ENCODE results near the gene AGPAT3.
"Not testable (repeated sequence)": the region's sequence is repeated elsewhere in the genome, so short reads cannot be mapped to it uniquely, and the experiment has no call there.

AGPAT3 gene

DNA sequence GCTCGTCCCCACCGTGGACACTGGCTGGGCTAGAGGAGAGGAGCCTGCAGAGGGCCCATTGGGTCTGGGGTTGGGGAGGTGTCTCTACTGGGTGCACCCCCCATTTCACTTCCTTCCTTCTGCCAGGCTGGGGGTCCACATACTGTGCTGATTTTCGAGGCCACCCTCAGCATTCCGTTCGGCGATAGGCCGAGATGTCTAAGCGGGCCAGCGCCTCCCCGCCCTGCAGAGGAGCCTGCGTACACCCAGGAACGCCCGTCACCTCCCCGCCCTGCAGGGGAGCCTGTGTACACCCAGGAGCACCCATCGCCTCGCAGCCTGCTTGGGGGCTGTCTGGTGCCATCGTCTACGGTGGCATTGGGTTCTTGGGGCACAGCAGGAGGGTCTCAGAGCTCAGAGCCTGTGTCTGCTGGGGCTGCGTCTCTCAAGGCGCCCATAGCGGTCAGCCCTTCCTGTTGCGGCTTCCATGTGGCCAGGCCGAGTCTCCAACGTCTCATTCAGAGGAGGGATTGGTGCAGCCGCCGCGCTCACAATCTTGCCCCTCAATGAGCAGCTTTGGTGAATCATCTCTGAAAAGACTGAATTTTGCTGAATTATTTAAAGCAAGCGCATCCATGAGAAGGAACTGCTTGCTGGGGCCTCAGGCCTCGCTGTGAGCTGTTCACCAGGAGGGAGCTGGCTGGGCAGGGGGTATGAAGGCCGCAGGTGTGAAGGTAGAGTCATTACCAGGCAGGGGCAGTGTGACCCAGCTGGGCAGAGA is 30.7 kb upstream of the AGPAT3 start:
- DNase-seq: no peak

DNA sequence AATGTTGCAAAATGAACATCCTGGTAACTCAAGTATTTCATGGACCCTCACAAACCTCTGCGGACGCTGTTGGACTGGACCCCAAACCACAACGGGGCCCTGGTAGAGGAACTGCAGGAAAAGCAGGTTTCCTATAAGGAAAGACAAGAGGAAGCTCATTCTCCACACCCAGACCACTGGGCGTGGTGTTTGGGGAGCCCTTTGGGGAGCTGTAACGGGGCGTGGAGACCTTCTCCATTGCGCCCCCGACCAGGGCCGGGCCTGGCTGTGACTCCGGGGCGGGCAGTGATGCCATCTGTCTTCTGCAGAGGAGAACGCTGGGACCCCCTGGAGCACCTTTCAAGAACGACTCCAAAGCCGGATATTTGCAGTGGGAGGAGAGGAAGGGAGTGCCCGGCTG is 30.0 kb upstream of the AGPAT3 start:
- no peak for DNase-seq

DNA sequence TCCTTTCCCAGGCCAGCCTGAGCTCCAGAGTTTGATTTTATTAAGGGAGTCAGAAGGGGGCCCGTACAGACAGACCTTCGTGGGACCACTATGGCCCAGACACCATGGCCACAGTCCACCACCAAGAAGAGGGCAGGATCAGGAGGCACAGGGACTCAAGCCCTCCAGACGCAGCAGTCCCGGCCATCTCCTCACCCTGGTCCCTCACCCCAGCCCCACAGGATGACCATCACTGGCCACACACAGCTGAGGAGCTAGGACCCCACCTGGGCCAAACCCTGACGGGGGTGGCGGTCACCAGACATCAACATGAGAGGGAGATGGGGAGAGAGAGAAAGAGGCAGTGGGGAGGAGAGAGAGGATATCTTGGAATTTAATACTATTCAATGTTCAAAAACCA is 29.2 kb upstream of the AGPAT3 start:
- no peak for DNase-seq

DNA sequence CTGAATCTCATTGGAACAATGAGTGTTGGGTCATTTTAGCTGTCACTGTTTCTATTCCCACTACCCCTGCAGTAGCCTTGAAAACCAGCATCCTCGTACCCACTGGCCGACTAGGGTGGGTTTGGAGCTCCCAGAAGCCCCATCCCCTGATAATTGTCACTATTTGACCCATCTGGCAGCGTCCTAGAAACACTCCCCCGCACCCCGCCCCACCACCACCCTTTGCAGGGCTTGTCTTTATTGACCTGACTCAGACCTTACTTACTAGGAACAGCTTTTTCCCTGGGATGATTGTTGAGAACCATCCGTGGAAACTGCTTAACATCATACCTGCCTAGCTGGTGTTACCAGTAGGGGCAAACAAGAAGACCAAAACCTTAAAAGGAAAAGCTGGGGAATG is 28.4 kb upstream of the AGPAT3 start:
- DNase-seq: no peak

DNA sequence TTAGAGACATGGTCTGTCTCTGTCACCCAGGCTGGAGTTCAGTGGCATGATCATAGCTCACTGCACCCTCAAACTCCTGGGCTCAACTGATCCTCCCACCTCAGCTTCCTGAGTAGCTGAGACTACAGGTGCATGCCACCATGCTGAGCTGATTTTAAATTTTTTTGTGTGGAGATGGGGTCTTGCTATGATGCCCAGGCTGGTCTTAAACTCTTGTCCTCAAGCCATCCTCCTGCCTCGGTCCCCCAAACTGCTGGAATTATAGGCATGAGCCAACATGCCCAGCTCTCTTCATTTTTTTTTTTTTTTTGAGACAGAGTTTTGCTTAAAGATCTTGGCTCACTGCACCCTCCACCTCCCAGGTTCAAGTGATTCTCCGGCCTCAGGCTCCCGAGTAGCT is 24.8 kb upstream of the AGPAT3 start:
- no peak for DNase-seq

DNA sequence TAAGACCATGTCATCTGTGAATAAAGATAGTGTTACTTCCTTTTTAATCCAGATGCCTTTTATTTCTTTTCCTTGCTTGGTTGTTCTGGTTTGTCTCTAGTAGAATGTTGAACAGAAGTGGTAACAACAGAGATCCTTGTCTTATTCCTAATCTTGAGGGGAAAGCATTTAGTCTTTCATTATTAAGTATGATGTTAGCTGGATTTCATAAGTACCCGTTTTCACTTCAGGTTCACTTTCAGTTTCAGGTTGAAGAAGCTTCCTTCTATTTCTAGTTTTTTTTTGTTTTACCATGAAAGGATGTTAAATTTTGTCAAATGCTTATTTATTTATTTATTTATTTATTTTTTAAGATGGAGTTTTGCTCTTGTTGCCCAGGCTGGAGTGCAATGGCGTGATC is 22.3 kb upstream of the AGPAT3 start:
- no peak for DNase-seq

DNA sequence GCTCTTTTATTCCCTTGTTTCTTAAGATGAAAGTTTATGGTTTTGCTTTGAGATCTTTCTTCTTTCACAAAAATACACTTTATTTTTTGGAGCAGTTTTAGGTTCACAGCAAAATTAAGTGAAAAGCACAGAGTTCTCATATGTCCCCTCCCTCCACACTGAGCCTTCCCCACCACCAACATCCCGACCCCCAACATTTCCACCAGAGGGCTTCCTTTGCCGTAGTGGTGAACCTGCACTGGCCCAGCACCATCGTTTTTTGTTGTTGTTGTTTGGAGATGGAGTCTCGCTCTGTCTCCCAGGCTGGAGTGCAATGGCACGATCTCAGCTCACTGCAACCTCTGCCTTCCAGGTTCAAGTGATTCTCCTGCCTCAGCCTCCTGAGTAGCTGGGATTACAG is 20.1 kb upstream of the AGPAT3 start:
- not testable (repeated sequence) for DNase-seq

DNA sequence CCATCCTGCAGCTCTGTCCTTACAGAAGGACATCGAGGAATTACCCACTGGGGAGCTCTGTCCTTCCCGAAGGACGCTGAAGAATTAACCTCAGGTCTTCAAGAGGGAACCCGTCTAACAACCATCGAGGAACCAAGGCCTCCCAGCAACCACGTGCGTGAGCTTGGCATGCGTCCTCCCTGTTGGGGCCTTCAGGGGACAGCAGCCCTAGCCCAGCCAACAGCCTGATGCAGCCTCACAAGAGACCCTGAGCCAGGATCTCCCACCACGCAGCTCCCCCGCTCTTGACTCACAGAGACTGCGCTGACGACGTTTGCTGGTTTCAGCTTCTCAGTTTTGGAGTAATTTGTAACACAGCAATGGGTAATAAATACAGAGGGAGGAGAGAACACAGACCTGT is 19.6 kb upstream of the AGPAT3 start:
- DNase-seq: no peak

DNA sequence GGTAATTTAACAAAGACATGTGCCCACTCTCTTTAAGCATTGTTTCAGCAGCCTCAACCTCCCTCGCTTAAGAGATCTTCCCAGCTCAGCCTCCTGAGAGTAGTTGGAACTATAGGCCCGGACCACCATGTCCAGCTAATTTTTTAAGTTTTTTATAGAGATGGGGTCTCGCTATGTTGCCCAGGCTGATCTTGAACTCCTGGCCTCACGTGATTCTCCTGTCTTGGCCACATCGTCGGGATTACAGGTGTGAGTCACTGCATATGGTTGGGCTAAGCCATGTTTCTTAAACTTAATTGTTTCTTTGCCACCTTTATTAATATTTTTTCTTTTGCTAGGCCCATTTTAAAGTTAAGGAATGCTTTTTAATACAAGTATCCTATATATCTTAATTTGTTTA is 18.6 kb upstream of the AGPAT3 start:
- no peak for DNase-seq

DNA sequence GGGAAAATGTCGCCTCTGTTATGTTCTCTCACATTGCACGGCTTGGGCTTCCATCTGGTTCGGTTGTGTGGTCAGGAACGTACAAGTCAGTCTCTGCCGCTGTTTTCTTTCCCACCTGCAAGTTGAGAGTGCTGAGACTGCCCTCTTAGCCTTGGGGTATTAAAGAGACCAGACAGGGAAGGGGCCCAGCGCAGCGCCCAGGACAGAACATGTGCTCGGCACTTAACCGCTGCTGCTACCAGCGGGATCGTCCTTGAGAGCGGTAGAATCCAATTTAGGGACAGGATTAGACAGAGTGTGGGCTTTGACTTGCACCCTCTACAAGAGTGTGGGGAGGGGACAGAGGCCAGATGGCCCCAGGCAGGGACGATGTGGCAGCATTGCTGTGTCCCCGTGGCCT is 17.7 kb upstream of the AGPAT3 start:
- DNase-seq: no peak

DNA sequence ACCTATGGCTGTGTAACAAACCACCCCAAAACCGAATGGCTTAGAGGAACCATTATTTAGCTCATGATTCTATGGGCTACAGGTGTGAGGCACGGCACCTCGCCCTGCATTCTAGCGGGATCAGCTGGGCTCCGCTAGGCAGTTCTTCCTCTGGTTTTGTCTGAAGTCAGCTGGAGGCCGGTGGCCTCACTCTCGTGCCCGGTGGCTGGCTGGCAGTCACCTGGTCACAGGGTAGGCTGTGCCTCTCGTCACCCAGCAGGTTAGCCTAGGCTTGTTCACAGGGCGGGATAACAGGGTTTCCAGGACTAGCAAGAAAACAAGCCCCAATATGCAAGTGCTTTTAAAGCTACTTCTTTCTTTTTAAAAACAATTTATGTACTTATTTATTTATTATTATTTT is 16.3 kb upstream of the AGPAT3 start:
- DNase-seq: no peak

DNA sequence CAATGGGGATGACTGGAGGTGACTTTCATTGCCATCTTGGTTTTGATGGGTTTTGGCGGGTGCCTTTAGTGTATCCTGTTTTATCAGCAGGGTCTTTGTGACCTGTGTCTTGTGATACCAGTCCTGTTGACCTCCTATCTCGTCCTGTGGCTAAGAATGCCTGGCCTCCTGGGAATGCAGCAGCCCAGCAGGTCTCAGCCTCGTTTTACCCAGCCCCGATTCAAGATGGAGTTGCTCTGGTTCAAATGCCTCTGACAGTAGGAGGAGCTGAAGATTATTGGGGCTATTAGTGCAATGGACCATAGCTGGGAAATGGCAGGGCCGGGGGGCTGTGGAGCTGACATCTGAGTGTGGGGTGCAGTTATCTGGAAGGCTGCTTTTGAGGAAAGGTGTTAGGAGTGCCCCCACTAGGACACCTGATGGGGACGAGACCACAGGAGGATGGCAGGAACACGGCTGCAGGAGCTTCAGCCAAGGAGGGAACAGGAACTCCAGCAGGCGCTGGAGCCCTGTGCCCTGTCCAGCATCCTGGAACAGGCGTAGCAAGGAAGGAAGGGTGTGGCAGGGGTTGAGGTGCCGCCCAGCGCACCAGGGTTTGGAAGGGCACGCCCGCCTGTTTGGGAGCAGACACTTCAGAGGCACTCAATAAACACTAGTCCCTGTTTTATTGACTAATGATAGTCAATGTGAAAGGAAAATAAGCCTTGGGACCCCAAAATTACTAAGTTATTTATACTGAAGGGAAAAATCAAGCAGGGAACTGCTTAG is 15.3 kb upstream of the AGPAT3 start:
- no peak for DNase-seq

DNA sequence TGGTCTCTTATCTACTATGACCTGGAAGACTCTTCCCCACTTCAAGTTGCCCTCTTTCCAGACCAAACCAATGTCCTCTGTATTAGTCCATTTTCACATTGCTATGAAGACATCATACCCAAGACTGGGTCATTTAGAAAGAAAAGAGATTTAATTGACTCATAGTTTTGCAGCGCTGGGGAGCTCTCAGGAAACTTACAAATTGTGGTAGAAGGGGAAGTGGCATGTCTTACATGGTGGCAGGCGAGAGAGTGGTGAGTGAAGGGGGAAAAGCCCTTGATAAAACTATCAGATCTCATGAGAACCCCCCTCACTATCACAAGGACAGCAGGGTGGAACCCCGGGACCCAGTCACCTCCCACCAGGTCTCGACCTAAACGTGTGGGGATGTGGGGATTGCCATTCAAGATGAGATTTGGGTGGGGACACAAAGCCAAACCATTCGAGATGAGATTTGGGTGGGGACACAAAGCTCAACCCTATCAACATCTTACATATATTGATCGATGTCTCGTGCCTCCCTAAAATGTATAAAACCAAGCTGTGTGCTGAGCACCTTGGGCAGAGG is 14.2 kb upstream of the AGPAT3 start:
- DNase-seq: no peak

DNA sequence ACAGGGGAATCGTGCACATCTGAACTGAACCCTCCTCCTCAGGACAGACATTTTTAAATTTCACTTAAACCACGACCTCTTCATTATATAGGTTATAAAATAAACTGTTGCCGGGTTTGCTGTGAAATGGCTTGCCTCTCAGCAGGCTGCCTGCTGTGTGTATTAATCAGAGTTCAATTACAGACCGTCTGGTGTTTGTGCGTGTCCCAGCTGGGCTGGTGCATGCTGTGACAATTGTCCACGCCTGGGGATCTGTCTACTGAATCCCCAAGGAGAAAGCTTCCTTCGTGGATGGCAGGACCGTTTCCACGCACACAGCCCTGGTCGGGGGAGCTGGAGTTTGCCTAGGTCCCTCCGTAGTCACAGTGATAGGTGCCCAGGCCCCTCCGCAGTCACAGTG is 13.4 kb upstream of the AGPAT3 start:
- DNase-seq: no peak

DNA sequence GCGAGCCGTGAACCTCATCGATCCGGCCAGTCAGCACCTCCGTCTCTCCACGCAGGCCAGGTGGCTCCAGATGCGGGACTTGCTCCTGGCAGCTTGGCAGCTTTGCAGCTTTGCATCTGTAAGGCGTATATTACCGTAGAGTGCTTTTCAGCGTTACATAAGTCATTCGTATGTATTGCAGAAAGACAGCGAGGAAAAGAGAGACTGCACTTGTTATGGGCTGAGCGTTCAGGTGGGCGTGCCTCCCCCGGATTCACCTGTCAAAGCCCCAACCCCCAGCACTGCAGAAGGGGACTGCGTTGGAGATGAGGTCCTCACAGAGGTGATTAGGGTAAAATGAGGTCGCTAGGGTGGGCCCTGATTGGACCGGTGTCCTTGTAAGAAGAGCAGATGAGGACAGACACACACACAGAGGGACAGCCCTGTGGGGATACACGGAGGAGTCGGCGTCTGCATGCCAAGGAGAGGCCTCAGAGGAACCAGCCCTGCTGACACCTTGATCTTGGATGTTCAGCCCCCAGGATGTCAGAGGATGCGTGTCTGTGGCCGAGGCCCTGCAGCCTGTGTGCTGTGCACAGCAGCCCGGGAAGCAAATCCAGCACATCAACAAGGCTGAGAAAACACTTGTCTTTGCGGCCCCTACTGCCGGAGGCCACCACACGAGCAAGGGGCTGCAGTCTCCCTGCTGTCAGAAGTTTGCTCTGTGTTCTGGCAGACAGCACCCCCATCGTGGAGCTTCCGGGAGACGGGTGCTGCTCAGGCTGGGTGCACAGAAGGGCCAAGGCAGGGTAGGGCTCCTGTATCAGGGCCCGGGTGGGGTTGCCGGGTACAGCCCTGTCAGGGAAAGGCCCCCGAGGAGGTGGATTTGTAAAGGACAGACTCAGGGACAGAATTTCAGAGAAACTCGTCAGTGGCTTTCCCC is 10.9 kb upstream of the AGPAT3 start:
- no peak for DNase-seq

DNA sequence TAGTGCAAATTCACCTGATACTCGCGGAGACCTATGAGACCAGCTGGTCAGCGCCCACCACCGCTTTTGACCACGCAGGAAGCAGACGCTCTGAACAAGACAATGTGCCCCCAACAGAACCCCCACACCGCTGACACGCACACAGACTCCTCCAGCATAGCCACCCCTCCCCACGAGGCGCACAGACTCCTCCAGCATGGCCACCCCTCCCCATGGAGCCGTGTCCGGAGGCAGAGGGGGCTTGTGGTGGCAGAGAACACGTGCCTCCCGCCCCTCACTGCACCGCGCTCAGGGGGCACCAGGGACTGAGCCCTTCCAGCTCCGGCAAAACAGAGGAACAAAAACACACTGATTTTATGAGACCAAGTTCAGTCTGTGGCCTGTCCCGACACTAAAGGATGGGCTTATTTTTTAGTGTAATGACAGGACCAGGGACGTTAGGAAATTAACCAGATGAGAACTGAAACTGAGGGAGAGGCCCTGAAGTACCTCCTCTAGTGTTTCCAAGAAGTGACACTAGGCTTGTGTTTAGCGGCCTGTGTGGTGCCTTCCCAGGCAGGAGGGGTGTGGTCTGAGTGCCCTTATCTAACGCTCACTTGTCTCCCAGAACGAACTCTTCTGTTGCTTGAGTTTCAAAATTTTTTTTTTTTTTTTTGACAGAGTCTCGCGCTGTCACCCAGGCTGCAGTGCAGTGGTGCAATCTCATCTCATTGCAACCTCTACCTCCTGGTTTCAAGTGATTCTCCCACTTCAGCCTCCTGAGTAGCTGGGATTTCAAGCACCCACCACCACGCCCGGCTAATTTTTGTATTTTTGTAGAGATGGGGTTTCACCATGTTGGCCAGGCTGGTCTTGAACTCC is 10.0 kb upstream of the AGPAT3 start:
- no peak for DNase-seq

DNA sequence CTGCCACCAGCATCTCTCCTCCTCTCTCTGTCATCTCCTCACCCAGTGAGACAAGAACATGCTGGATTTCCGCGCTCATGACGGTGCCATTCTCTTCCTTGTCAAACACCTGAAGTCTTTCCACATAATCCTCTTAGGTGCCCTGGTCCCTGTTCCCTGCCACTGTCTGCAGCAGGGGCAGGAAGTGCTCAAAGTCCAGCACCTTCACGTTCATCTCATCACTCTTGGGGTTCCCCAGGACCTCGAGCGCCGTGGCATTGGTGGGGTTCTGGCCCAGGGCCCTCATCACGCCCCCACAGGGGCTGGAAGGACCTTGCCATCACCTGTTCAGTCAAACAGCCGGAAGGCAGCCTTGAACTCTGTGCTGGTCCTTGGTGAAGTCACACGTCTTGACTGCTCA is 9.1 kb upstream of the AGPAT3 start:
- DNase-seq: no peak

DNA sequence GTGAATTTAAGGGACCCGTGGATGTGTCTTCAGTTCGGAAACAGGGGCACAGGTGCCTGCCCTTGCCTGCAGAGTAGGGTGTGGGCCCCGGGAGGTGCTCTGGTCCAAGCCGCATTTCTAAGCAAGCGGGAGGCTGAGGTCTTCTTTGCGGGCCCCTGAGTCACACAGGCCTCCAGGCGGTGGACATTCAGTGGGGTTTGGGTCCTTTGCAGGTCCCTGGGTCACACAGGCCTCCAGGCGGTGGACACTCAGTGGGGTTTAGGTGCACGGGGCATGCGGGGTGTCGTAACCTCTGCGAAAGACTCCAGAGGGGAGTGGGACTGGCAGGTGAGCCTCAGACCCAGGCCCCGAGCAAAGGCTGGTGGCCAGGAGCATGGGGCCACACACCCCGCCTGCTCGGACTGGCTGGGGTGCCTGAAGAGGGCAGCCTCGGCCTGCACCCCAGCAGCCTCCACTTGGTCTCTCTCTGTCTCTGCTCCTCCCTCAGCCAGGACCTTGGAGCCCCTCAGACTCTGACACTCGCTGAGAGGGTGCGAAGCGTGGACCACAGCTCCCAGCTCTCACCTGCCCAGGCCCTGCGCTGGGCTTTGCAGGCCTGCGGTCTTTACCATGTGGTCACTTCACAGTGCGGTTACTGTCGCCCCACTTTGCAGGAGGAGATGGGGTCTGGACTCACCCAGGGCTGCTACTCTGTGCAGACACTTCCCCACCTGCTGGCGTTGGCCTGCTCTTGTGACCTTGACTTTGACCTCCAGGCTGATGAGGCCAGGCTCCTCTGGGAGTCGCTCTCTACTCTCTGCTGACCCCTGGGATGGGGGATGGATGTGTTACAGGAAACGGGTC is 6.0 kb upstream of the AGPAT3 start:
- no peak for DNase-seq

DNA sequence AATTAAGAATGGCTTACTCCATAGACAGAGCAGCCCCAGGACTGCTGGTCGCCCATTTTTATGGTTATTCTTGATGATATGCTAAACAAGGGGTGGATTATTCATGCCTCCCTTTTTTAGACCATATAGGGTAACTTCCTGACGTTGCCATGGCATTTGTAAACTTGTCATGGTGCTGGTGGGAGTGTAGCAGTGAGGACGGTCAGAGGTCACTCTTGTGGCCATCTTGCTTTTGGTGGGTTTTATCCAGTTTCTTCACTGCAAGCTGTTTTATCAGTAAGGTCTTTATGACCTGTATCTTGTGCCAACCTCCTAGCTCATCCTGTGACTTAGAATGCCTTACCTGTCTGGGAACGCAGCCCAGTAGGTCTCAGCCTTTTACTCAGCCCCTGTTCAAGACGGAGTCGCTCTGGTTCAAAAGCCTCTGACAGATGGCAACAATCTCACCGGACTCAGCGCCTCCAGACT is 5.2 kb upstream of the AGPAT3 start:
- no peak for DNase-seq

DNA sequence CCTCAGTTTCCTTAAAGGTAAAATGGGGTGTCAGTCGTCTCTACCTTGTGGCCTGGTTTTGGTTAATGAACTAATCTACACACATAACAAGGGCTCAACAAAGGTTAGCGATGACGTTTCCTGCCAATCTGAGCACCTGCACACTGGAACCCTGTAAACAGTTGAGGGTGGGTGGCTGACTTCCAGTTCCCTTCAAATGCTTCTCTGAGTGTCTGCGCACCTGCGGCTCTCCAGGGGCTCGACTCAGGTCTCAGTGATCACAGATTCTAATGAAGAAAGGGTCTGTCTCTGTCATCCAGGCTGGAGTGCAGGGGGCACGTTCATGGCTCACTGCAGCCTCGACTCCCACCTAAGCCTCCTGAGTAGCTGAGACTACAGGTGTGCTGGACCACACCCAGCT is 3.3 kb upstream of the AGPAT3 start:
- no peak for DNase-seq
